ENCODE data around the gene C3orf52.
"Not testable (repeated sequence)": the region's sequence is repeated elsewhere in the genome, so short reads cannot be mapped to it uniquely, and the experiment has no call there.

Gene C3orf52, protein sequence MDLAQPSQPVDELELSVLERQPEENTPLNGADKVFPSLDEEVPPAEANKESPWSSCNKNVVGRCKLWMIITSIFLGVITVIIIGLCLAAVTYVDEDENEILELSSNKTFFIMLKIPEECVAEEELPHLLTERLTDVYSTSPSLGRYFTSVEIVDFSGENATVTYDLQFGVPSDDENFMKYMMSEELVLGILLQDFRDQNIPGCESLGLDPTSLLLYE

DNA sequence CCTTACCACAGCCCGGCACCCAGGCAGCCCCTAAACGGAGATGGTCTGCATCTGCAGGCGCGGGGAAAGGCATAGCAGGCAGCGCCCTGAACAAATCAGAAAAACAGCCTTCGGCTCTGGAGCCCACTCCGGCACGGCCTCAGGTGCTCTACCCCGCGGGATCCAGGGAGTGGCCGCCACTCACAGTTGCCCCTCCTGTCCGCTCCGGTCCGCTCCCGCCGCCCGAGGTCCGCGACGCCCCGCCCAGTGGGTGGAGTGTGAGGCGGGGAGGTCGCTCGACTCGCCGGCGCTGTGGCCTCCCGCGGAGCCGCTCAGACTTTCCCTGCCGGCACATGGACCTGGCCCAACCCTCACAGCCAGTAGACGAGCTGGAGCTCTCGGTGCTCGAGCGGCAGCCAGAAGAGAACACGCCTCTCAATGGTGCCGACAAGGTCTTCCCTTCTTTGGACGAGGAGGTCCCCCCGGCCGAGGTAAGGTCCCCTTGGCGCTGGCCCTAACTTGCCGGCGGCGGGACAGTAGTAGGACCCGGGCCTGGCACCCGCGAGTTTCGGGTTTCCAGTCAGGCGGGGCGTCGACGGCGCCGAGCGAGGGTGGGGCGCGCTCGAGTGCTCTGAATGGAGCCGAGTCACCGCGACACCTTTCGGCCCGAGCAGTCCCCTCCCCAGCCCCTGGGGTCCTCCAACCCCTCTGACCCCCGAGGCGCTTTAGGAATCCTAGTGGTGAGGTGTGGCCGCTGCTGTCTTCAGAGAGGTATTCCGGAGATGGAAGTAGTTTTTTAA is at the start of gene C3orf52:
Gene C3orf52, plus strand, starts transcription at position 314 of the 779 bp plus-strand sequence. Its CDS starts 19 bp downstream, at position 333.
- DNase-seq (ENCODE audit: low read depth) = no peak

GRCh38 chr3:112037194-112037593 is 49.0 kb upstream of the C3orf52 start:
- not testable (repeated sequence) for DNase-seq (ENCODE audit: low read depth)

DNA sequence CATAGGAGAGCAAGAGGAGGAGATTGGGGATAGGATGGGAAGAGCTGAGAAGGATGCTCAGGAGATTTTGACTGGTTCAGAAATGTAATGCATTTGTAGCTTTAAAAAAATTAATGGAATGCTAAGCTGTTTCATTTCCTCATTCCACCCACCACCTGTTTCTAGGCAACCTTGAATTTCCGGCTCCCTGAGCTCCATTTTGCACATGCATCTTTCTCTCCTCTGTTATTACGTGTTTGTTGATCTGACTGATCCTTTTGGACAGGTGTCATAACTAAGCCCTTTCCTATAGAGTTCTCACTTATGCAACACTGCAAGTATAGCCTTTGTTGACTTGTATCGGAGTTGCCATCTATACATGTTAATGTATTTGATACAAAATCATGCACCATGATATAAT is 47.3 kb upstream of the C3orf52 start:
- no peak for DNase-seq (ENCODE audit: low read depth)

DNA sequence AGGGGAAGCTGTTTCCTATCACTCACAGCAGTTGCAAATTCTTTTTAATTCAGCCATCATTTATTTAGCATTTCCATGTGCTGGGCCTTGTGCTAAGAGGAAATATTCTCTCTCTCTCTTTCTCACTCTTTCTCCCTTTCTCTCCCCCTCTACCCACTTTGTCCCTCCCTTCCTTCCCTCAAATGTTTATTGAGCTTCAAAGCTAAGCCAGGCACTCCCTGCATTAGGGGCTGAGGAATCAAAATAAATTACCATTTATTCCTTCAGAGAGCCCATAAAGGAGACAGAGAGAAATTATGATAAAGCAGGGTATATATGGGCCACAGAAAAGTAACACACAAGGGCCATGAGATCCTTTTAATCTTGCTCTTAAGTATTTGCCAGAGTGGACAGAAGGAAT is 44.9 kb upstream of the C3orf52 start:
- DNase-seq (ENCODE audit: low read depth) = no peak

DNA sequence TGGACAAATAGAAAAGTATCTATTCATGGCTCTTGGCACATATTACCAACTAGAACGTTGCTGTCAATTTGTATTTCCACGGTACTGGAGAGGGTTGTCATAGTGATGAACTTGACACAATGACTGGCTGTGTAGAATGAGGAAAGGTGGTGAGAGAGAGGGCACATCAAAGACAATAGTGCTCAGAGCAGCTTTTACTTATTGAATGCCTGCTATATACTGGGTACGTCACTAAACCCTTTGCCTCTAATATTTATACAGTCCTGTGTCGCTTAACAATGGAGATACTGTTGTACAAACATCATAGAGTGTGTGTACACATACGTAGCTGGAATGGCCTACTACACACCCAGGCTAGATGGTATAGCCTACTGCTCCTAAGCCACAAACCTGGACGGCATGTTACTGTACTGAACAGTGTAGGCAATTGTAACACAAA is 43.3 kb upstream of the C3orf52 start:
- DNase-seq (ENCODE audit: low read depth) = no peak

- DNase-seq (ENCODE audit: low read depth) = peak; percentile 67
Measured at GRCh38 chr3:112043621-112044201, 42.5 kb upstream of the C3orf52 start.

DNA sequence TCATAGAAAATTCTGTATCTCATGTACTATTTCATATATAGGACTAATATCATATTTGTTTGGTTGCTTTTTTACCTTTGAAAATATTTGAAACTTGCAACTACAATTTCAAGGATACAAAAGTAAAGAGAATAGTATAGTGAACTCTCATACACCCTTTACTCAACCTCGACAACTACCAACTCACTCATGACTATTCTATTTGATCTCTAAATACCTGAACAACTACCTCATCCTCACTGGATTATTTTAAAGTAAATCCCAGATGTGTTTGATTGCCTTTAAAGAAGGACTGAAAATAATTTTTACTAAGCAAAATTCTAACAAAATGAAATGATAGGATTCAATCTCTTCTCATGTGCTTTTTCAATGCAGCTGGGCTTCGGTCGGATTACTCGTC is 39.6 kb upstream of the C3orf52 start:
- no peak for DNase-seq (ENCODE audit: low read depth)

GRCh38 chr3:112047264-112047663 is 38.9 kb upstream of the C3orf52 start:
- DNase-seq (ENCODE audit: low read depth) = no peak

DNA sequence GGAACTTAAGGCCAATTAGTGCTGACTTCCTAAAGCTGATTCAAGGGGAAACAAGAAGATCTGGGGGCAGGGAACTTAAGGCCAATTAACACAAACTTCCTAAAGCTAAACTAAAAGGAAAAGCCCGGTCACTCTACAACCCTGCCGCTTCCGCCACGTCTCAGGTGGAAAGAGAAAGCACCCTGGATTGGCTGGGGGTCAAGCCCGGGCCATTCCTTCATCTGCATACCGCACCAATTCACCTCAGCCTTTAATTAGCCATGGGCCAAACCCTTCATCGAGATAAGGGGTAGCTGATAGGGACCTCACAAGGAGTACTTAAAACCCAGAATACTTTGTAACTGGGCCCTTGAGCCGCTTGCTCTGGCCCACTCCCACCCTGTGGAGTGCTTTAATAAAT is 37.3 kb upstream of the C3orf52 start:
- DNase-seq (ENCODE audit: low read depth) = no peak

DNA sequence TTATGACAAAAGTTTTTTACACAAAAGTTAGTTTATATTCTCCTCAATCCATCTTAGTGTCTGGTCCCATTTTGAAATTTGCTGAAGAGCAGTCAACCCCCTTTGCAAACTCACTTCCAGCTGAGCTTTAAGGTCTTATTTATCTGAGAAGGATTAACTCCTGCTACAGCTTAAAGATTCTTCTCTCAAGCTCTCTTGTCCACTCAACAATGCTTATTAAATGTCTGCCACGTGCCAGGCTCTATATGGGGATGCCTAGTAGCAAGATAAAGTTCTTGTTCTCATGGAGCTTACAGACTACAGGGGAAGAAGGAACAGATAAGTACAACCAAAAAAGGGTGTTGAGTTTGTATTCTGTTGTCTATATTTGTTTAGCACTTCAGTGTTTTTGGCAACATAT is 33.0 kb upstream of the C3orf52 start:
- DNase-seq (ENCODE audit: low read depth) = no peak

- peak; percentile 12 for DNase-seq (ENCODE audit: low read depth)
Measured at GRCh38 chr3:112056451-112056929, 29.7 kb upstream of the C3orf52 start.

DNA sequence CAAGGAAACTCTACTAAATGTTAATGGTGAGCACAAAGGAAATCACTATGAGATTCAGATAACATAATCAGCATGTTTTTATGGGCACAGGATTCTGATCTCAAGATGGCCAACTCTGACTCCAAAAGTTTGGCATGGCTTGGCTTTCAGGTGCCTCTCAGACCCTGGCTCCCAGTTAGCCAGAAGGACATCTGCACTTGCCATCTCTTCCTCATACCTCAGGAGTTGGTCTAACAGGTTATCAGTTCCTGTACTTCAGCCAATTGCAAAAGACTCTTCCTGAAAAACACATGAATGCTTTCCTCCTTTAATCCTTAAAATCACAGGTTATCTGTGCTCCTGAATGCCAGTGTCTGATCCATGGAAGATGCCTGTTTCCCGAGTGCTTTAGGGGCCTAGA is 26.7 kb upstream of the C3orf52 start:
- no peak for DNase-seq (ENCODE audit: low read depth)

DNA sequence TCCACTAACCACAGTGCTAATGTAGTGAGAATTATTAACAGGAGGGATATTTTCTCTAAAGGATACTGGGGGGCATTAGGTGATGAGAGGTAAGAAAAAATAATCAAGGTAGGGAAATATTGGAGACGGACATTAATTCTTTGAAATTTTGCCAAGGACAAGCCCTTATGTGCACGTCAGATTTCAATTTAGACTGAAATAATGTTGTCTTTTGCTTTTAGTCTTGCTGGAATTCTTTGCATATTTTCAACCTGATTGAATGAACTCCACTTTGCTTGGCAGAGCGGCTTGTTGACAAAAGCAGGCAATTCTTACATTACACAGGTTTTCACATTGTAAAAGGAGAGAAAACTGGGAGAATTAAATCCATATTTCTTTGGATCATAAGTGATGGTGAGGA is 25.0 kb upstream of the C3orf52 start:
- DNase-seq (ENCODE audit: low read depth) = peak; percentile 14

- not testable (repeated sequence) for DNase-seq (ENCODE audit: low read depth)
Measured at GRCh38 chr3:112072387-112073060, 13.7 kb upstream of the C3orf52 start.

DNA sequence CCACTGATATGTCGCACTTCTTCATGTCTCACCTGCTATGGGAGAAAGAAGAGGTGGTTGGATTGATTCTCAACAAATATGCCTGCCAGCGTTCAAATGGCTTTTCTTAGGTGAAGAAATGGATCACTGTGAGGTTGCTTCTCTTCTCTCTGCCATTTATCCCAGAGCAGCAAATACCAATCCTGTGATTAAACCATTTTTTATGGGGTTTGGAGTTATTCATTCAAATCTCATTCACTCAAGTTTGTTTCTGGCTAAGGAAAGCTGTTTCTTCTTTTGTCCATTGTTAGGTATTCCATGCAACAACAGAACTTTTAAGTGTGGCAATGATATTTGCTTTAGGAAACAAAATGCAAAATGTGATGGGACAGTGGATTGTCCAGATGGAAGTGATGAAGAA is 12.2 kb upstream of the C3orf52 start:
- no peak for DNase-seq (ENCODE audit: low read depth)

DNA sequence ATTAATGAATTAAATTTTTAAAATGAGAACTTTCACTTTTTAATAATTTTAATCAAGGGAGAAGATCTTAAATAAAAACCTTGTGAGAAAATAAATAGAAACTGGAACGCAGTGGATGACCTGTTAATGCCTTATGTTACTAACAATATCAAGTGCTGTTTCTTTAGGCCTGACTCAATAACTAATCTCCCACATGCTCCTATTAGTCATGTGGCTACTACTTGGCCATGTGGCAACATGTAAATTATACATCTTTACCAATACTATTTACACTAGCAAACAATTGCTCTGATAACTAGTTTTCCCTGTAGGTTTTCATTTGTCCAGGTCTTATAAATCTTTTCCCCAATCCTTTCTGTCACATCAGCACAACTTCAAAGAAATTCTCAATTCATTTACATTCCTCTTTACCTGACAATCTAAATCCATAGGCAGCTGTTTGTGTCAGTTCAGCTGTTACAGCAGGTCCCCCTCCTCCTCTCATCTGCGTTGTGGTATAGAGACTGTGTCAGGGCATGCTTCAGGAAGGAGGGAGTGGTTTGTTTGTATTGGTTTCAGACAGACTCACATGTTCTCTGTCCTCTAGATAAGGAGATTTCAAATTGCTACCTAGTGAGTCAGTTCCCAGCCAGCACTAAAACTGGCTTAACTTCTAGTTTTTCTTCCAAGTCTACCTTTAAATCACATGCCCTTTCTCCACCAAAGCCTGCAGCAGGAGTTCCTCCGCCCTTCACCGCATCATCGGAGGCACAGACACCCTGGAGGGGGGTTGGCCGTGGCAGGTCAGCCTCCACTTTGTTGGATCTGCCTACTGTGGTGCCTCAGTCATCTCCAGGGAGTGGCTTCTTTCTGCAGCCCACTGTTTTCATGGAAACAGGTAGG is 11.3 kb upstream of the C3orf52 start:
- peak; percentile 49 for DNase-seq (ENCODE audit: low read depth)

- DNase-seq (ENCODE audit: low read depth) = no peak
Measured at GRCh38 chr3:112078125-112079083, 7.8 kb upstream of the C3orf52 start.

DNA sequence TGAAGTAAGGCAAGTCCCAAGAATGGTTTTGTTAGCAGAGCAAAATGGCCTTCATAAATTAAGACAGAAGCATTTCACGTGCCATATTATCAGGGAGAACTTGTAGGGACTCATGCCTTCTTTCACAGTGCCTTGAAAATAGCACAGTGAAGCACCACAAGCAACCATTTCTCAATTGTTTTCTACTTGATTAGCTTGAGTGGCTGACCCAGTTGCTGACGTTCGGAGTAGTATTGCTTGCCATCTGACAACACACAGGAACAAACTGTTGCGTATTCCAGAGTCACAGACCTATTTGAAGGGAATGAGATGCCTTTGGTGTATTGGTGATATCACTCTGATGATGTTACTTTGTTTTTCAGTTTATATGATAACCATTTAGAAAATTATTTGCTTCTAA is 3.0 kb upstream of the C3orf52 start:
- no peak for DNase-seq (ENCODE audit: low read depth)

DNA sequence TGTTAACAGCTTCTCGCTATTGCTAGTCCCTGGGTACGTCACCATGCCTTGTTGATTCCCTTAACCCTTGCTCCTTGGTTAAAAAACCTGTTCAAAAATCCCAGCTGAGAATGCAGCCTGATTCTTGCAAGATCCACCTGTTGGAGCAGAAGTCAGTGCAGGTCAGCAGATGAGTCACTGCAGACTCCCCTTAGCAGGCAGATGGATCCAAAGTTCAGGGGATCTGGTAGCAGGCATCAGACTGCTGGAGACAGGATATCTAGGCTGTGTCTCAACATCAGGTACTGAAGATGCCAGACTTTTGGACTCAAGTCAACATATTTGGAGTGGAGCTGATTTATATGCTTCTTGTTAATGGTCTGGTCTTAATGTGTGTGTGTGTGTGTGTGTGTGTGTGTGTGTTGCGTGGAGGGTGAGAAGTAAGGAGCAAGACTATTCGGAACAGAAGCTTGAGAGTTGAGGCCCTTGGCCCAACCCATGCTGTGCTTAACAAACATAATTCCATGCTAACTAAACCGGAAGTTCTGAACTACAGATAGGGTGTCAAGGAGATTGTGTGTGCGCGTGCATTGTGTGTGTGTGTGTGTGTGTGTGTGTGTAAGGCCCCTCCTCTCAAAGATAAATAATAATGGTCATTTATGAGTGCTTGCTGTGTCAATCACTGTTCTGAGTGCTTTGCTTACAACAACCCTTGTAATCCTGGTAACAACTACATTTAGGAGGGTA is 1.0 kb upstream of the C3orf52 start:
- DNase-seq (ENCODE audit: low read depth) = no peak

DNA sequence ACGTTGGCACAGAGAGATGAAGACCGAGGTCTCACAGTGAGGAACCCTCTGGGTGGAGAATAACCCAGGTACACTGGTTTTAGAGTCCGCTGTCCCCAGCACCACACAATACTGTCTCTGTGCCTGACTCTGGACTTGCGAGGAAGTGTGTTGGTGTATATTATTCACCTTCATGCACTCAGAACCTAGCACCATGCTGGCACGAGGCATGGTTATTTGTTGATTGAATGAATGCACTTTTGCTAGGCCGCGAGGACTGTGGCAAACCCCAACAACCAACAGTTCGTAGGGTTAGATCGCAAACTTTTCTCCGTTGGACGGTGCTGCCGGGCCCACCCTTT is 484 bp upstream of the C3orf52 start:
- DNase-seq (ENCODE audit: low read depth) = no peak

Data from fibroblast of the conjunctiva (primary cell).